ENCODE measurements around the gene AMIGO3.
A peak's percentile ranks its signal among the peaks of the same experiment; 100 is the strongest.
"Not testable (repeated sequence)": the region's sequence is repeated elsewhere in the genome, so short reads cannot be mapped to it uniquely, and the experiment has no call there.

The AMIGO3 gene

GRCh38 chr3:49701388-49702077, 18.0 kb downstream of the AMIGO3 start:
- in situ Hi-C loops (cut with HindIII; ENCODE audit: low pct_unique_long_range_greater_than_20kb, low sequenced_read_pairs): no loop called here
- TF ChIP-seq JUND (IDR thresholded peaks at IDR 0.05; ENCODE audit: low read depth): no peak
- DNase-seq (ENCODE audit: low read depth in 1 of 2, low spot score in 1 of 2): peak in 1 of 2 experiments; percentile 15

GRCh38 chr3:49700453-49701128, 18.9 kb downstream of the AMIGO3 start:
- no peak for DNase-seq (ENCODE audit: low read depth in 1 of 2, low spot score in 1 of 2)
- in situ Hi-C loops (cut with HindIII; ENCODE audit: low pct_unique_long_range_greater_than_20kb, low sequenced_read_pairs): no loop called here
- no peak for TF ChIP-seq JUND (IDR thresholded peaks at IDR 0.05; ENCODE audit: low read depth)

- no peak for DNase-seq (ENCODE audit: low read depth in 1 of 2, low spot score in 1 of 2)
- in situ Hi-C loops (cut with HindIII; ENCODE audit: low pct_unique_long_range_greater_than_20kb, low sequenced_read_pairs): no loop called here
Observed at GRCh38 chr3:49700014-49700413, 19.5 kb downstream of the AMIGO3 start.

GRCh38 chr3:49699281-49699979, 20.1 kb downstream of the AMIGO3 start:
- DNase-seq (ENCODE audit: low read depth in 1 of 2, low spot score in 1 of 2): no peak
- in situ Hi-C loops (cut with HindIII; ENCODE audit: low pct_unique_long_range_greater_than_20kb, low sequenced_read_pairs): no loop called here
- TF ChIP-seq JUND (IDR thresholded peaks at IDR 0.05; ENCODE audit: low read depth): no peak

More at GRCh38 chr3:49700014-49700413, 19.5 kb downstream of the AMIGO3 start:
- no peak for TF ChIP-seq JUND (IDR thresholded peaks at IDR 0.05; ENCODE audit: low read depth)

GRCh38 chr3:49695350-49696015, 24.0 kb downstream of the AMIGO3 start:
- in situ Hi-C loops (cut with HindIII; ENCODE audit: low pct_unique_long_range_greater_than_20kb, low sequenced_read_pairs); DNase-seq (ENCODE audit: low read depth in 1 of 2, low spot score in 1 of 2): not testable (repeated sequence)

- not testable (repeated sequence) for DNase-seq (ENCODE audit: low read depth in 1 of 2, low spot score in 1 of 2)
Observed at GRCh38 chr3:49694409-49695070, 24.9 kb downstream of the AMIGO3 start.

GRCh38 chr3:49691481-49691880, 28.0 kb downstream of the AMIGO3 start:
- DNase-seq (ENCODE audit: low read depth in 1 of 2, low spot score in 1 of 2); in situ Hi-C loops (cut with HindIII; ENCODE audit: low pct_unique_long_range_greater_than_20kb, low sequenced_read_pairs): not testable (repeated sequence)

More at GRCh38 chr3:49694409-49695070, 24.9 kb downstream of the AMIGO3 start:
- in situ Hi-C loops (cut with HindIII; ENCODE audit: low pct_unique_long_range_greater_than_20kb, low sequenced_read_pairs): not testable (repeated sequence)

- in situ Hi-C loops (cut with HindIII; ENCODE audit: low pct_unique_long_range_greater_than_20kb, low sequenced_read_pairs); DNase-seq (ENCODE audit: low read depth in 1 of 2, low spot score in 1 of 2): not testable (repeated sequence)
Observed at GRCh38 chr3:49690856-49691255, 28.6 kb downstream of the AMIGO3 start.

GRCh38 chr3:49689908-49690624, 29.4 kb downstream of the AMIGO3 start:
- DNase-seq (ENCODE audit: low read depth in 1 of 2, low spot score in 1 of 2); in situ Hi-C loops (cut with HindIII; ENCODE audit: low pct_unique_long_range_greater_than_20kb, low sequenced_read_pairs): not testable (repeated sequence)

- in situ Hi-C loops (cut with HindIII; ENCODE audit: low pct_unique_long_range_greater_than_20kb, low sequenced_read_pairs): no loop called here
- DNase-seq (ENCODE audit: low read depth in 1 of 2, low spot score in 1 of 2): peak; percentile 78 to 85
- no peak for TF ChIP-seq JUND (IDR thresholded peaks at IDR 0.05; ENCODE audit: low read depth)
Observed at GRCh38 chr3:49689046-49689907, 30.2 kb downstream of the AMIGO3 start, which contains the start of the genes MST1 and RNF123. MST1 (minus strand) TSS chr3:49689474; CDS start chr3:49688691, 783 bp downstream. RNF123 (plus strand) TSS chr3:49689557; CDS start chr3:49691166, 1,609 bp downstream.

- in situ Hi-C loops (cut with HindIII; ENCODE audit: low pct_unique_long_range_greater_than_20kb, low sequenced_read_pairs); DNase-seq (ENCODE audit: low read depth in 1 of 2, low spot score in 1 of 2): not testable (repeated sequence)
Observed at GRCh38 chr3:49688338-49689045, 31.0 kb downstream of the AMIGO3 start.

- DNase-seq (ENCODE audit: low read depth in 1 of 2, low spot score in 1 of 2); in situ Hi-C loops (cut with HindIII; ENCODE audit: low pct_unique_long_range_greater_than_20kb, low sequenced_read_pairs): not testable (repeated sequence)
Observed at GRCh38 chr3:49687424-49687795, 32.1 kb downstream of the AMIGO3 start.

GRCh38 chr3:49686769-49687423, 32.6 kb downstream of the AMIGO3 start:
- DNase-seq (ENCODE audit: low read depth in 1 of 2, low spot score in 1 of 2); in situ Hi-C loops (cut with HindIII; ENCODE audit: low pct_unique_long_range_greater_than_20kb, low sequenced_read_pairs): not testable (repeated sequence)

- in situ Hi-C loops (cut with HindIII; ENCODE audit: low pct_unique_long_range_greater_than_20kb, low sequenced_read_pairs): not testable (repeated sequence)
- peak in 1 of 2 experiments; percentile 15 for DNase-seq (ENCODE audit: low read depth in 1 of 2, low spot score in 1 of 2)
Observed at GRCh38 chr3:49686346-49686745, 33.1 kb downstream of the AMIGO3 start.

All from T47D (cell line).